GM10248 (cell line): ENCODE results near the gene MOB1A.
A peak's percentile ranks its signal among the peaks of the same experiment; 100 is the strongest.
"Not testable (repeated sequence)": the region's sequence is repeated elsewhere in the genome, so short reads cannot be mapped to it uniquely, and the experiment has no call there.

ENCODE experiments used
- CTCF ChIA-PET: fragments of 300-600 bp; sonication (Branson Sonifier 250); formaldehyde crosslinking; extraction: SDS; loops from one replicate; lab custom pipeline; 2021; ENCODE audit warnings: antibody characterized with exemption; lab: Yijun Ruan, JAX
- POLR2A ChIA-PET: fragments of 350-650 bp; sonication (Branson Sonifier 250); formaldehyde crosslinking; extraction: SDS; loops from one replicate; lab custom pipeline; 2020; ENCODE audit warnings: antibody characterized with exemption; lab: Yijun Ruan, JAX
- DNase-seq: peaks from one replicate; pipeline ENCODE4 v3.0.0; 2012; ENCODE audit errors: extremely low spot score
- TF ChIP-seq, protein P1 (sequence below): IDR thresholded peaks from 2 replicates; pipeline ENCODE4 v1.5.1; 2012; ENCODE audit warnings: mild to moderate bottlenecking, low read depth; ENCODE audit errors: extremely low read depth, missing control alignments, control extremely low read depth

Gene MOB1A

GRCh38 chr2:74194799-74195198, 16.1 kb upstream of the MOB1A start:
- ChIA-PET POLR2A (no interaction called here), CTCF (no interaction called here)
- DNase-seq: no peak
- TF ChIP-seq, protein P1, sequence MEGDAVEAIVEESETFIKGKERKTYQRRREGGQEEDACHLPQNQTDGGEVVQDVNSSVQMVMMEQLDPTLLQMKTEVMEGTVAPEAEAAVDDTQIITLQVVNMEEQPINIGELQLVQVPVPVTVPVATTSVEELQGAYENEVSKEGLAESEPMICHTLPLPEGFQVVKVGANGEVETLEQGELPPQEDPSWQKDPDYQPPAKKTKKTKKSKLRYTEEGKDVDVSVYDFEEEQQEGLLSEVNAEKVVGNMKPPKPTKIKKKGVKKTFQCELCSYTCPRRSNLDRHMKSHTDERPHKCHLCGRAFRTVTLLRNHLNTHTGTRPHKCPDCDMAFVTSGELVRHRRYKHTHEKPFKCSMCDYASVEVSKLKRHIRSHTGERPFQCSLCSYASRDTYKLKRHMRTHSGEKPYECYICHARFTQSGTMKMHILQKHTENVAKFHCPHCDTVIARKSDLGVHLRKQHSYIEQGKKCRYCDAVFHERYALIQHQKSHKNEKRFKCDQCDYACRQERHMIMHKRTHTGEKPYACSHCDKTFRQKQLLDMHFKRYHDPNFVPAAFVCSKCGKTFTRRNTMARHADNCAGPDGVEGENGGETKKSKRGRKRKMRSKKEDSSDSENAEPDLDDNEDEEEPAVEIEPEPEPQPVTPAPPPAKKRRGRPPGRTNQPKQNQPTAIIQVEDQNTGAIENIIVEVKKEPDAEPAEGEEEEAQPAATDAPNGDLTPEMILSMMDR: no peak

DNA sequence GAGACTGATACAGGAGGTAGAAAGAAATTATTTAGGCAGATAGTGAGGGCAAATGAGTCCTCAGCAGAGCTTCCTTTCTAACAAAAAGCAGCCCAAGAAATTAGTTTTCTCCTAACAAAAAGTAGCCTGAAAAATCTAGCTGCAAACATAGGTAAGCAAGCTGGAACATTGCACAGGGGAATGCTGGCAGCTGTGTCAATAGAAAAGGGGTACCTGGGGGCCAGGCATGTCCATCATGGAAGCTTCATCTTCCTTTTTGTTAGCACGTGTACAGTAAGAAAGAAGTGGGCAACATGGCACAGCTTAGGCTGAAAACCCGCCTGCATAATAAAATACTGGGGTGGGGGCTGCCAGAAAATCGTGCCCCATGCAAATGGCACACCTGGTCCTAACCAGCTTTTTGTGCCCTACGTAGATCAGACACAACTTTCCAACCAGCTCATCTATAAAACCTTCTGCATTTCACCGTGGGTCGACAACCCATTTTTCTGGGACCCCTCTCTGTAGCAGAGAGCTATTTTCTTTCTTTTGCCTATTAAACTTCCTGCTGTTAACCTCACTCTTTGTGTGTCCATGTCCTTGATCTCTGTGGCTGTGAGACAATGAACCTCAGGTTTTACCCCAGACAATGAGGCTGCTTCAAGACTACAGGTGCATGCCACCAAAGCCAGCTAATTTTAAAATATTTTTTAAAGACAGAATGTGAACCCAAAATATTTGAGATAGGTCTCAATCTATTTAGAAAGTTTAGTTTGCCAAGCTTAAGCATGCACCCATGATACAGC, 13.1 kb upstream of the MOB1A start:
- POLR2A ChIA-PET: interaction anchor here (0.6 to 0.8 kb wide), 2 partner anchors 9 to 16 kb away, joined by 4 to 5 read pairs; no protein-coding TSS in a partner anchor

DNA sequence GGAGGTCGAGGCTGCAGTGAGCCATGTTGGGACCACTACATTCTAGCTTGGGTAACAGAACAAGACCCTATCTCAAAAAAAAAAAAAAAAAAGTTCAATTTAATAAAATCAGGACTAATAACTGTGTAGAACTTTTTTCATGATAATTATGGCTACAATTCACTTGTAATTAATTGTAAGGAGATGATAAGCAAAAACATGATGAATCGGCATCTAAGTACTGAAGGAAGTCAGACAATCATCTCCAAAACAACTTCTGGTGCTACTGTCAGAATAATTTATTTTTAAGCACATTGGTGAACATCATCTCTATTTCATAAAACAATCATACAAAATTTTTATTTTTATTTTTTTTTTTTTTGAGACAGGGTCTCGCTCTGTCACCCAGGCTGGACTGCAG, 10.0 kb upstream of the MOB1A start:
- no peak for DNase-seq
- CTCF ChIA-PET: interaction anchor here (3.1 kb wide), 1 partner anchor 9 kb away, joined by 15 read pairs; the partner anchor contains the start of gene MTHFD2
- POLR2A ChIA-PET: interaction anchor here (0.7 to 1.3 kb wide), 3 partner anchors 11 to 452 kb away, joined by 3 to 10 read pairs (median 5); partner anchors contain the start of genes MTHFD2 and TPRKB
- TF ChIP-seq, protein P1: no peak

More for the DNA sequence above, 13.1 kb upstream of the MOB1A start:
- TF ChIP-seq, protein P1: no peak
- DNase-seq: no peak
- CTCF ChIA-PET: interaction anchor here (1.0 to 2.6 kb wide), 6 partner anchors 10 to 45 kb away, joined by 3 to 10 read pairs (median 6); partner anchors contain the start of gene MOB1A

- ChIA-PET POLR2A (interaction anchor here (0.7 to 1.3 kb wide), 3 partner anchors 10 to 451 kb away, joined by 3 to 10 read pairs (median 5); partner anchors contain the start of genes MTHFD2 and TPRKB), CTCF (interaction anchor here (1.0 to 3.1 kb wide), 2 partner anchors 10 to 13 kb away, joined by 3 to 15 read pairs; partner anchors contain the start of gene MTHFD2)
- TF ChIP-seq, protein P1: no peak
- DNase-seq: no peak
These were observed 9.4 kb upstream of the MOB1A start for GRCh38 chr2:74188018-74188601.

GRCh38 chr2:74186706-74187105, 8.0 kb upstream of the MOB1A start:
- CTCF ChIA-PET: interaction anchor here (0.9 to 3.7 kb wide), 2 partner anchors 8 to 11 kb away, joined by 3 to 26 read pairs; partner anchors contain the start of genes MOB1A and MTHFD2
- DNase-seq, POLR2A ChIA-PET: not testable (repeated sequence)

DNA sequence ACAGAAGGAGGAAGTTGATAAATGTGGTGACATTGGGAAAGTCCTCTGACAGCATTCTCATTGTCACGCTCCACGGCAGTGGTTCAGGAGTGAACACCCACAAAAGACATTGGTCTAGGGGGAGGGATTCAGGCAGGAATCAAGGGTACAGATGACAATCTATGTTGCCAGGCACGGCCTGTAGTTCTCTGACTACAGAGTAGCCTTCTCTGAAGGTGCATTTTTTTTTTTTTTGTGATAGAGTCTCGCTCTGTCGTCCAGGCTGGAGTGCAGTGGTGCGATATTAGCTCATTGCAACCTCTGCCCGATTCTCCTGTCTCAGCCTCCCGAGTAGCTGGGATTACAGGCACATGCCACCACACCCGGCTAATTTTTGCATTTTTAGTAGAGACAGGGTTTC, 7.4 kb upstream of the MOB1A start:
- TF ChIP-seq, protein P1: no peak
- peak; percentile 71 for DNase-seq
- ChIA-PET POLR2A (no interaction called here), CTCF (interaction anchor here (0.9 to 3.7 kb wide), 2 partner anchors 8 to 12 kb away, joined by 3 to 26 read pairs; partner anchors contain the start of genes MOB1A and MTHFD2)

- TF ChIP-seq, protein P1: no peak
- DNase-seq: no peak
- CTCF ChIA-PET: interaction anchor here (1.0 to 3.7 kb wide), 5 partner anchors 9 to 20 kb away, joined by 3 to 26 read pairs (median 3); partner anchors contain the start of gene MTHFD2
- POLR2A ChIA-PET: interaction anchor here (0.6 to 1.3 kb wide), 2 partner anchors 9 to 15 kb away, joined by 3 to 8 read pairs; partner anchors contain the start of gene MTHFD2
These were observed 5.2 kb upstream of the MOB1A start for GRCh38 chr2:74183878-74184277.
